ENCODE results near the gene FAM81A.
"Not testable (repeated sequence)": the region's sequence is repeated elsewhere in the genome, so short reads cannot be mapped to it uniquely, and the experiment has no call there.

The FAM81A gene

GRCh38 chr15:59424616-59425015 is 13.4 kb upstream of the FAM81A start:
- peak; percentile 51 for DNase-seq (ENCODE audit: low read depth)
- TF ChIP-seq CTCF (IDR thresholded peaks at IDR 0.05; ENCODE audit: insufficient read depth, low read depth, low read length, missing control alignments), result no peak
- H3K4me3 ChIP-seq (ENCODE audit: low read length), result no peak overlapping the region

GRCh38 chr15:59428898-59429297 is 9.1 kb upstream of the FAM81A start:
- not testable (repeated sequence) for DNase-seq (ENCODE audit: low read depth); H3K4me3 ChIP-seq (ENCODE audit: low read length)

GRCh38 chr15:59432389-59432788 is 5.6 kb upstream of the FAM81A start:
- DNase-seq (ENCODE audit: low read depth), result no peak
- H3K4me3 ChIP-seq (ENCODE audit: low read length), result no peak overlapping the region
- no peak for TF ChIP-seq CTCF (IDR thresholded peaks at IDR 0.05; ENCODE audit: insufficient read depth, low read depth, low read length, missing control alignments)

- TF ChIP-seq CTCF (IDR thresholded peaks at IDR 0.05; ENCODE audit: insufficient read depth, low read depth, low read length, missing control alignments), result no peak
- DNase-seq (ENCODE audit: low read depth), result no peak
- H3K4me3 ChIP-seq (ENCODE audit: low read length), result no peak overlapping the region
These were observed 3.5 kb upstream of the FAM81A start for GRCh38 chr15:59434481-59434880.

- DNase-seq (ENCODE audit: low read depth), result no peak
- TF ChIP-seq CTCF (IDR thresholded peaks at IDR 0.05; ENCODE audit: insufficient read depth, low read depth, low read length, missing control alignments), result no peak
- no peak overlapping the region for H3K4me3 ChIP-seq (ENCODE audit: low read length)
These were observed 1.2 kb upstream of the FAM81A start for GRCh38 chr15:59436774-59437141.

GRCh38 chr15:59437142-59437816 is 707 bp upstream of the FAM81A start:
- no peak for TF ChIP-seq CTCF (IDR thresholded peaks at IDR 0.05; ENCODE audit: insufficient read depth, low read depth, low read length, missing control alignments)

GRCh38 chr15:59438625-59439290 is 772 bp downstream of the FAM81A start:
- TF ChIP-seq CTCF (IDR thresholded peaks at IDR 0.05; ENCODE audit: insufficient read depth, low read depth, low read length, missing control alignments), result no peak
- DNase-seq (ENCODE audit: low read depth), result peak; percentile 18
- peak overlapping the region; percentile 35 for H3K4me3 ChIP-seq (ENCODE audit: low read length)

More at GRCh38 chr15:59437142-59437816, 707 bp upstream of the FAM81A start:
- DNase-seq (ENCODE audit: low read depth), result no peak
- peak overlapping the region; percentile 44 for H3K4me3 ChIP-seq (ENCODE audit: low read length)

Measured in epithelial cell of esophagus (primary cell).